Memory B cell (primary cell): ENCODE data around the gene PCARE.

ENCODE experiments used
- ATAC-seq: fragments of 150-1000 bp; cut with Tn5 transposase; 2 replicates; pipeline ENCODE4 v1.10.0; 2021; ENCODE audit warnings: low read depth, mild to moderate bottlenecking, moderate library complexity
- DNase-seq, 2 donors: peaks; one replicate each; pipeline ENCODE4 v3.0.0; 2022; ENCODE audit warnings: low spot score in 2 of 2
- H3K27ac Mint-ChIP-seq: one replicate; pipeline ENCODE4 v1.8.0; 2022; ENCODE audit warnings: mild to moderate bottlenecking, moderate library complexity, mixed read lengths
- H3K27me3 Mint-ChIP-seq: one replicate; pipeline ENCODE4 v1.8.0; 2022; ENCODE audit warnings: mixed read lengths
- H3K36me3 Mint-ChIP-seq: one replicate; pipeline ENCODE4 v1.8.0; 2022; ENCODE audit warnings: mild to moderate bottlenecking, mixed read lengths
- H3K4me1 Mint-ChIP-seq: one replicate; pipeline ENCODE4 v1.8.0; 2022; ENCODE audit warnings: mixed read lengths
- H3K4me3 Mint-ChIP-seq: one replicate; pipeline ENCODE4 v1.8.0; 2022; ENCODE audit warnings: mild to moderate bottlenecking, moderate library complexity, mixed read lengths
- H3K9me3 Mint-ChIP-seq: one replicate; pipeline ENCODE4 v1.8.0; 2022; ENCODE audit warnings: mixed read lengths

The PCARE gene

GRCh38 chr2:29075894-29076705, 1.8 kb upstream of the PCARE start:
- peaks cover 2% of the 10 kb centered on the region for H3K27me3 Mint-ChIP-seq

GRCh38 chr2:29073933-29074332, 390 bp downstream of the PCARE start:
- H3K27ac Mint-ChIP-seq: no peak overlapping the region
- peaks cover 2% of the 10 kb centered on the region for H3K4me1 Mint-ChIP-seq
- no peak overlapping the region for H3K4me3 Mint-ChIP-seq
- ATAC-seq: no peak
- no peaks in the 10 kb centered on the region for H3K36me3 Mint-ChIP-seq
- peaks cover 2% of the 10 kb centered on the region for H3K27me3 Mint-ChIP-seq
- no peak for DNase-seq
- peaks cover 2% of the 10 kb centered on the region for H3K9me3 Mint-ChIP-seq

More at GRCh38 chr2:29075894-29076705, 1.8 kb upstream of the PCARE start:
- DNase-seq: no peak
- H3K4me1 Mint-ChIP-seq: peaks cover 2% of the 10 kb centered on the region
- H3K36me3 Mint-ChIP-seq: no peaks in the 10 kb centered on the region
- peaks cover 4% of the 10 kb centered on the region for H3K9me3 Mint-ChIP-seq
- no peak overlapping the region for H3K27ac Mint-ChIP-seq
- H3K4me3 Mint-ChIP-seq: no peak overlapping the region
- ATAC-seq: no peak

GRCh38 chr2:29072971-29073725, 1.2 kb downstream of the PCARE start:
- H3K9me3 Mint-ChIP-seq: peaks cover 2% of the 10 kb centered on the region
- H3K4me3 Mint-ChIP-seq: no peak overlapping the region
- no peak overlapping the region for H3K27ac Mint-ChIP-seq
- no peak for DNase-seq
- H3K36me3 Mint-ChIP-seq: no peaks in the 10 kb centered on the region
- no peak for ATAC-seq
- H3K27me3 Mint-ChIP-seq: peaks cover 2% of the 10 kb centered on the region
- H3K4me1 Mint-ChIP-seq: peaks cover 2% of the 10 kb centered on the region

GRCh38 chr2:29072251-29072650, 2.1 kb downstream of the PCARE start:
- no peak for DNase-seq
- no peak for ATAC-seq
- no peak overlapping the region for H3K4me3 Mint-ChIP-seq
- H3K9me3 Mint-ChIP-seq: peaks cover 2% of the 10 kb centered on the region
- H3K27ac Mint-ChIP-seq: no peak overlapping the region
- peaks cover 2% of the 10 kb centered on the region for H3K27me3 Mint-ChIP-seq
- H3K4me1 Mint-ChIP-seq: peaks cover 2% of the 10 kb centered on the region
- no peaks in the 10 kb centered on the region for H3K36me3 Mint-ChIP-seq

- H3K27me3 Mint-ChIP-seq: peaks cover 2% of the 10 kb centered on the region
- peaks cover 2% of the 10 kb centered on the region for H3K4me1 Mint-ChIP-seq
- no peak overlapping the region for H3K4me3 Mint-ChIP-seq
- no peaks in the 10 kb centered on the region for H3K9me3 Mint-ChIP-seq
- ATAC-seq (no peak), DNase-seq (no peak)
- no peaks in the 10 kb centered on the region for H3K36me3 Mint-ChIP-seq
- H3K27ac Mint-ChIP-seq: no peak overlapping the region
Observed at GRCh38 chr2:29071032-29071975, 3.0 kb downstream of the PCARE start.

GRCh38 chr2:29070526-29070925, 3.8 kb downstream of the PCARE start:
- peaks cover 2% of the 10 kb centered on the region for H3K27me3 Mint-ChIP-seq
- no peak overlapping the region for H3K4me3 Mint-ChIP-seq
- DNase-seq (no peak), ATAC-seq (no peak)
- H3K27ac Mint-ChIP-seq: no peak overlapping the region
- H3K4me1 Mint-ChIP-seq: peaks cover 2% of the 10 kb centered on the region
- no peaks in the 10 kb centered on the region for H3K9me3 Mint-ChIP-seq
- H3K36me3 Mint-ChIP-seq: no peaks in the 10 kb centered on the region

GRCh38 chr2:29068513-29068912, 5.8 kb downstream of the PCARE start:
- Mint-ChIP-seq H3K27ac (no peak overlapping the region), H3K36me3 (no peaks in the 10 kb centered on the region), H3K9me3 (no peaks in the 10 kb centered on the region), H3K4me1 (no peaks in the 10 kb centered on the region), H3K4me3 (no peak overlapping the region), H3K27me3 (no peaks in the 10 kb centered on the region)
- no peak for DNase-seq
- no peak for ATAC-seq

- Mint-ChIP-seq H3K9me3 (no peaks in the 10 kb centered on the region), H3K27me3 (no peaks in the 10 kb centered on the region), H3K4me1 (no peaks in the 10 kb centered on the region), H3K36me3 (no peaks in the 10 kb centered on the region), H3K4me3 (no peak overlapping the region), H3K27ac (no peak overlapping the region)
- ATAC-seq (no peak), DNase-seq (no peak)
Observed at GRCh38 chr2:29066997-29067605, 7.2 kb downstream of the PCARE start.

GRCh38 chr2:29066271-29066860, 8.0 kb downstream of the PCARE start:
- Mint-ChIP-seq H3K4me3 (no peak overlapping the region), H3K4me1 (no peaks in the 10 kb centered on the region), H3K9me3 (no peaks in the 10 kb centered on the region), H3K27ac (no peak overlapping the region), H3K27me3 (no peaks in the 10 kb centered on the region), H3K36me3 (no peaks in the 10 kb centered on the region)
- ATAC-seq: no peak
- DNase-seq: no peak

- no peaks in the 10 kb centered on the region for H3K27me3 Mint-ChIP-seq
- no peak for ATAC-seq
Observed at GRCh38 chr2:29065068-29065811, 9.1 kb downstream of the PCARE start.

GRCh38 chr2:29064746-29065067, 9.6 kb downstream of the PCARE start:
- Mint-ChIP-seq H3K4me3 (no peak overlapping the region), H3K36me3 (no peaks in the 10 kb centered on the region), H3K27ac (no peak overlapping the region), H3K27me3 (no peaks in the 10 kb centered on the region), H3K4me1 (no peaks in the 10 kb centered on the region), H3K9me3 (no peaks in the 10 kb centered on the region)
- DNase-seq (no peak), ATAC-seq (no peak)

More at GRCh38 chr2:29065068-29065811, 9.1 kb downstream of the PCARE start:
- Mint-ChIP-seq H3K27ac (no peak overlapping the region), H3K36me3 (no peaks in the 10 kb centered on the region), H3K4me3 (no peak overlapping the region), H3K9me3 (no peaks in the 10 kb centered on the region), H3K4me1 (no peaks in the 10 kb centered on the region)
- DNase-seq: no peak

GRCh38 chr2:29064346-29064715, 10.0 kb downstream of the PCARE start:
- H3K27ac Mint-ChIP-seq: no peak overlapping the region
- ATAC-seq (no peak), DNase-seq (no peak)
- no peak overlapping the region for H3K4me3 Mint-ChIP-seq
- no peaks in the 10 kb centered on the region for H3K9me3 Mint-ChIP-seq
- no peaks in the 10 kb centered on the region for H3K27me3 Mint-ChIP-seq
- H3K36me3 Mint-ChIP-seq: no peaks in the 10 kb centered on the region
- H3K4me1 Mint-ChIP-seq: no peaks in the 10 kb centered on the region
